NCI-H1436 (cell line): ENCODE data around the gene SLC4A5.
"Not testable (repeated sequence)": the region's sequence is repeated elsewhere in the genome, so short reads cannot be mapped to it uniquely, and the experiment has no call there.

Experiments used
- DNase-seq: peaks from one replicate; lab custom pipeline; 2025; lab: John Stamatoyannopoulos, UW

SLC4A5 gene

DNA sequence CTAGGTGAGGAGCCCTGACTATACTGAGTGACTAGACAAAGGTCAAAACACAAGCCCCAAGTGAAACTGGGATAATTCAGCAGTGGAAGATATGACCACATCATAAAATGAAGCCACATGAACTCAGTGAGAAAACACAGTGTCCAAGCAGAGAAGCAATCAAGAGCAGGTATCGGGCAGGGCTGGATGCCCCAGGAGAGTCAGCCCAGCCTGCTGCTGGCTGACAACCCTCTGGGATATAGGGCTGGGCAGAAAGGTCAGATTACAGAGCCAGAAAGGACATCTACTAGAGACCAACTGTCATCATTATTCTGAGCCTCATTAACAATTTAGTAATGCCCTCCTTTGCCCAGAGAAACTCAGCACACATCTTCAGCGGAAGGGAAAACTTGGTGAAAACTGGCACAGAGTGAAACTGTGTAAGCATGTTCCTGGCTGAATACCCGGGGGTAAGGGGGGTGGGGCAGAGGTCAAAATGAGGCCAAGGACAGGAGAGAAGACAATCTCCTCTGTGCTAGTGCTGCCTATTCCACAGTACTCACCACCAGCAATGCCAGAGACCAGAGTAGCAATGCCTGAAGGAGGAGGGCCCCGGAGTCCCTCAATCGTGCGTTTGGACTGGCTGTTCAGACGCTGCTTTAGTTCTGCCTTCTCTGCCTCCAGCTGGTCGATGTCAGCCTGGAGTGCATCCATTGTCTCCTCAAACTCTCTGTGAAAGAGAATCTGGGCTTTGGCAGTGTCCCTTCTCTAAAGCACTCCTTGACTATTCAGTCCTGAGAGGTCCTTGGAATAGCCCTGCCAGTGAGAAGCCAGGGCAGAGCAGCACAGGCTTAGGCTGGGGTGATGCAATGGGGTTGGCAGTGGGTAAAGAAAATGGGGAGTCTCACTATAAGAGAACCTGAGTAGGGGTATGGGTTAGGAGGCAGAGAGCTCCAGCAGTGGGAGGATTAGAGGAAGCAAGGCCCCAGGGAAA lies 21.6 kb upstream of the SLC4A5 start:
- DNase-seq: no peak

DNA sequence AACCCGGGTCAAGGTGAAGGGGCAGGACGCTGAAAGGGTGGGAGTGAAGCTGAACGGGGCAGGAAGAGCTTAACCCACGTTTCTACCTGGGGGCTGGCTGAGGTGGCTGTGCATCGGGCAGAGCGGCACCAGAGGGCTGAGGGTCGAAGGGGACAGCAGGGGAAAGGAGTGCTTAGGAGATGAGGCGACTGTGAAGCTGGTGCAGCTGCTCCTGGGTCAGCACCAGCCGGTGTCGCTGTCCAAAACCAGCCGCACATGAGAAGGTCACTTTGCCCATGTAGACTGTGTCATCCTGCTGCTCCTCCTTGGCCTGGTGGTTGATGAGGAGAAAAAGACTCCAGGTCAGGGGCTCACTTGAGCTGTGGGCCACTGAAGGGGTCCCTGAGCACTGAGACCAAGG lies 18.1 kb upstream of the SLC4A5 start:
- no peak for DNase-seq

- no peak for DNase-seq
These were observed 14.4 kb upstream of the SLC4A5 start for GRCh38 chr2:74357627-74358026.

DNA sequence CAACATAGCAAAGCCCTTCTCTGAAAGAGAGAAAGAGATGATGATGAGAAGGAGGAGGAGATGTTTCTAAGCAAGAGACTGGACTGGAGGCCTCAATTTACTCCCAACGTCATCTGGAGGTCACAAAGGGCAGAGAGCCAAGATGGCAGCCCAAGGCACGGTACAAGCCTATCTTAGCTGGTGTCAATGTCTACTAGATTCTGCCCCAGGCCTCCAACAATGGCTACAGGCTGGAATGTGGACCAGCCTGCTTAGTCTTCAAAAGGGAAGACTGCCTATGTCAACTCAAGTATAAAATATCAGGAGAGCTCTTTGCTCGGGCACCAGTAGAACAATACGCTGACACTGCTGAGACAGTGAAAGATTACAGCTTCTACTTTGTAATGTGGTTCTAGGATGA lies 6.7 kb upstream of the SLC4A5 start:
- DNase-seq: no peak

DNA sequence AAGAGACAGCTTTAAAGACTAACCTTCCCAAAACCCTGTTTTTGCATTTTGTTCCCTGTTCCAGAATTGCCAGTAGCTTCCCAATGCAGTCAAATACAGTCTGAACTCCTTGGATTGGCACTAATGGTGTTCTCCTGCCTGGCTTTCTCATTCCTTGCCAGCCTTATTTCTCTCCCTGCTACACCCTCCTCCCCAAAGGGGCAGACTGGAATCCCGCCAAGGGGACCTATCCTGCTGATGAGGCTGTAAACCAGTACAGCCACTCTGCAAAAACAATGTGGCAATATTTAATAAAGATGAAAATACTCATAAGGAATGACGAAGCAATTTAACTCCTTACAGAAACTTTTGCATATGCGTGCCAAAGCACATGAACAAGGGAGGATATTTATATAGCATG lies 4.5 kb upstream of the SLC4A5 start:
- no peak for DNase-seq

GRCh38 chr2:74347303-74347702 lies 4.1 kb upstream of the SLC4A5 start:
- DNase-seq: no peak

DNA sequence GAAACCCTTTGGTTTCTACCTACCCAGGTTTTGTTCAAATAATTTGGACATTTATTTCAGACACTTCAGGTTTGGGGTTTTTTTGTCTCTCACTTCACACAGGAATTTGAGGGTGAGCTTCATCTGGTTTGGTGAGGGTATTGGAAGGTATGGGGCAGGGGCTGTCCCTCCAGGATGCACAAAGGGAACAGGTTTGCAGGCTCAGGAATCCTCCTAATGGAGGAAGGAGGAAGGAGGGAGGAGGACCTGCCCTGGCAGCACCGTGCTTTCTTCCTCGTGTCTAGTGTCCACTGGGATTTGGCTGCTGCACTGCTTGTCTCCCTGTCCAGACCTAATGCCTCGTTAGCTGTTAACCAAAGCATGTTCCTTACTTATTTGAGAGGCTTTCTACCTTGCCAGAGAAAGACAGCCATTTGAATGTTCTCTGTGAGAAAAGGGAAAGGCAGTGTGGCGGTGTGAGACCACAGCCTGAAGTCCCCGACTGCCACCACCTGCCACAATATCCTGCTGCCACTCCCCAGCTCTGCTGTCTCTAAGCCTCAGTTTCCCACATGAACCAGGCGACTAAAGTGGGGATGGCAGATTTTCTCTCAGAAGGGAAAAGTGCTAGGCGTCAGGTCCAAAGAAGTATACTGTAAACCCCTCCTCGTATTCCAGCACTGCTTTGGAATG lies 2.2 kb upstream of the SLC4A5 start:
- no peak for DNase-seq

GRCh38 chr2:74336227-74336626 lies 7.0 kb downstream of the SLC4A5 start:
- not testable (repeated sequence) for DNase-seq

DNA sequence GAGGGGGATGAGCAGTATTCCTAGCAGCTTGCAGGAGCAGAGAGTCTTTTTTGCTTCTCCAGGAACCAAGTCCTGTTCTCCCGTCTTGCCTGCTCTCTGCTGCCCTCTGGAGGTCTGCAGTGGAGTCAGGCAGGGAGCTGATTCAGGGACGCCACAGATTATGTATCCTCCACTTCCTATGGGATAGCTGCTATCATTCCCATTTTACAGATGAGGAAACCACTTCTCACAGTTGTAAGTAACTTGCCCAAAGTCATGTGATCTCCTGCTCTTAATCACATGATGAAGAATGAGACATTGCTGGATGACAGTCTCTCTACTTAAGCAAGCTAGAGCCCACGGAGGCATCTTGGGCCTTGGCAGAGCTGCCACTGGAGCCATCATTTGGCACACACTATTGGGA lies 8.3 kb downstream of the SLC4A5 start:
- DNase-seq: peak; percentile 56

GRCh38 chr2:74333896-74334586 lies 9.2 kb downstream of the SLC4A5 start:
- no peak for DNase-seq

DNA sequence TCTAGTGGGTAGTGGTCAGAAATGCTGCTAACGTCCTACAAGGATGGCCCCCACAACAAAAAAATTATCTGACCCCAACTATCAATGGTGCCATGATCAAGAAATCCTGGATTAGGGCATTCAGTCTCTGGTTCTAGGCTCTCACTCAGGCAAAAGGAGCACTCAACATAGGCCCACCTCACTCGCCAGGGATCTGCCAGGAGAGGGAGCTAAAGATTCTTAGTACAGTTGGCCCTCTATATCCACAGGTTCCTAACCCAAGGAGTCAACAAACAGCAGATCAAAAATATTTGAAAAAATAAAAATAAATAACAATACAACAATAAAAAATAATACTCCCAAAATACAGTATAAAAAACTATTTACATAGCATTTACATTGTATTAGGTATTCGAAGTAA lies 10.0 kb downstream of the SLC4A5 start:
- peak; percentile 18 for DNase-seq

- DNase-seq: no peak
These were observed 10.6 kb downstream of the SLC4A5 start for GRCh38 chr2:74332550-74333174.

DNA sequence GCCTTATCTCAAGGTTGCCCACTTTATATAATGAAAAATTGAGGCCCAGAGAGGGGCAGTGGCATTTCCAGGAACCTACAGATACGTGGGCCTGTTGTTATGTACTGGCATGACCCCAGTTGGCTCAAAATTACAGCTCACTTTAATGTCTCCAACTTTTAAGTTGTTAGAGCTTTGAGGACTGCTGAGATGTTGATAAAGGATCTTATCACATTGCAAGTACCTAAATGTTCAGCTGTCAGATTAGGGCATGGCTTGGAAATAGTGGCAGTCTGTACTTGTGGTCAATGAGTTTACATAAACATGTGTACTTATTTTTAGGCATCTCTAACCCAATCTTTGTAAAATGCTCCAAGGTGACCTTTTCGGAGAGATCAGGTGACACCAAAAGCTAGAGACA lies 14.6 kb downstream of the SLC4A5 start:
- no peak for DNase-seq

DNA sequence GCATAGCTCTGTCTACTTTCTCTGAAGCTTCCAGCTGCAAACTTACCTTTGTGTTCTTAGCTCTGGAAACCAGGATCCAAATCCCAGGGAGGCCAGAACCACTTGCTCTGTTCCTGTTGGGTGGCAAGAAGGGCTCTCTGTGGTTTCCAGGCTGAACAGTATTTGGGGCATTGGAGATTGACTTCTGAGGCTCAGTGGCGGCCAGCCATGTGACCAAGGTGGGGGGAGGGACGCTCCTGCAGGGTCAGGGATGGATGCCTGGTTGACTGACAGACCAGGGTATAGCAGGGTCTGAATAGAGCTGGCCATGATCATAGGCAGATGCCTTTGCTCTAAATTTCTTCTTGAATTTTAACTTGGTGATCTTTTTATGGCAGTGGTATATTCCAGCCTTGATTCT lies 15.1 kb downstream of the SLC4A5 start:
- DNase-seq: no peak

GRCh38 chr2:74327627-74328026 lies 15.6 kb downstream of the SLC4A5 start:
- no peak for DNase-seq

DNA sequence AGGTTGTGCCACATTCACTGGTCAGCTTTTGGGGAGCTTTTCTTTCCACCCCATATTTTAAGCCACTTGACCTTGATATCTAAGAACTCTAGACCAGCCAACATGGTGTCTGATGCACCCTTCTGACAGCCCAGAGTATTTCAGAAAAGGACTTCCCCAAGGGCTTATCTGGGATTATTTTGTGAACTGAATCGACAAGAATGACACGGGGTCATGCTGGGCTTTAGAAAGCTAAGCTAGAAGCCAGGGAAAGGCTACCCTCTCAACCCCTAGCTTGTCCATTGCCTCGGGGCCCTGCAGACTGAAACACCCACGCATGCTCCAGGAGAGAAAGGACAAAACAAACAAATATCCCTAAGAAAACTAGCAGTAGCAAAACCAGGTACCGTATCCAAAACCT lies 16.0 kb downstream of the SLC4A5 start:
- DNase-seq: no peak

- no peak for DNase-seq
These were observed 17.4 kb downstream of the SLC4A5 start for GRCh38 chr2:74325815-74326214.

DNA sequence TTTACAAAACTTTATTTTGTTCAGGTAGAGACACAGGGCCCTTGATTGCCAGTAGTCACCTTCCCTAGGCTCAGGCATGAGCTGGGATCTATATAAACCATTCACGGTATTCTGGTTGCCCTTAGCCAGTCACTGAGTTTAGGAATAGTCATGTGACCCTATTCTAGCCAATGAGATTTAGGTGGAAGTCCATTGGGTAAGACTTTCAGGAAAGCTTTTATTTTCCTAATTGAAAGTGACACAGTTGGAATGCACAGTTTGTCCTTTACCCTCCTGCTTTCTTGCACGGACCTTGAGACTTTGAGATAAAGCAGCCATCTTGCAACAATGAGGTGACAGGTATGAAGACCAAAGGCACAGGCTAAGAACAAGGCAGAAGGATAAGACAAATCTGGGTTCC lies 21.5 kb downstream of the SLC4A5 start:
- no peak for DNase-seq

GRCh38 chr2:74317701-74318100 lies 25.5 kb downstream of the SLC4A5 start:
- DNase-seq: no peak

DNA sequence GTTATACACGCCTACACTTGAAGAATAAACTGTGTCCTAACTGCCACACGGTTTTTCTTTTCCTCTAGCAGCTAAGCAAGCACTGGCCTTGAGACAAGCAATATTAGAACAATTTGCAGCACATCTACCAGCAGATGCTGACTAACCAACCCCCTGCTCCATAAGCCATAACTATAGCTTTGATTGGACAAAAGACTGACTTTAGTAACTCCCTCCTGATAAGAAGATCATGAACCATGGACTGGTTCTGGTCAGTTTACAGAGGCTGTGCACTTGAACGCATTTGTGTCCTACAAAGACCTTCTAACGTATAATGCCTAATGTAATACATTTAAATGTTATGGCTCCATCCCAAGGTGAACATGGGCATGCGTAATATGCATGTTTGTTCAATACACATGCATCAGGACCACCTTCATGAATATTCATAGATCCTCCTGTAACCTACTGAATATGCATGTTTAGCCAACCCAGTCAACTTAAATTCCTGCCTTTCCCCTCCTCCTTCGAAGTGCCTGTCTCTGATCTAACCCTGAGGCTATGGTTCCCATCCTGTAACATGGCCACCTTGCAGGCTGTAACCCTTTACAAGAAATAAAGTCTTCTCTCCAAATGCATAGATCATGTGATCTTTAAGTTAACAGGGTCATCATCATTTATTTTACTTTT lies 26.5 kb downstream of the SLC4A5 start:
- DNase-seq: no peak

DNA sequence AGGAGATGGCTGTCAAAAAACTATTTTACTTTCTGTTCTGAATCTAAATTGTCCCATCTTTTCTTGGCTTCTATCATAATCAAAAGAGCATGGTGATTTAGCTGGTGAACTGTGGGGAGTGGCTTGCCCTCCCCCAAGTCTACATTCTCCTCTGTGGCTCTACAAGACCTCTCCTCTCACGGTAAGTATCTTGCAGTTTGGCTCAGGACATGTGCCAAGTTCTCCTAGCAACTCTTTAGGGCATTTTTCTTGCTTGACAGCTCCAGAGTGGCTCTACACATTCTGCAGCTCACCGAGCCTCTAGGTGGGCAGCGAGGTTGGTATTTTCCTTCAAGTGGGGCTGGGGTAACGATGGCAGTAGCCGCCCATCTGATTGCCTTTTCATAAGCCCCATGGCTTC lies 29.1 kb downstream of the SLC4A5 start:
- no peak for DNase-seq

- no peak for DNase-seq
These were observed 29.7 kb downstream of the SLC4A5 start for GRCh38 chr2:74313497-74313896.
